Erythroblast (primary cell): ENCODE measurements around the gene LIN7A.

ENCODE experiments used
- GATA1 ChIP-seq: IDR thresholded peaks from 2 replicates; pipeline ENCODE4 v1.6.1; 2011; ENCODE audit warnings: low read depth, mild to moderate bottlenecking, control low read depth, low read length, moderate library complexity
- POLR2A ChIP-seq: IDR thresholded peaks from 2 replicates; pipeline ENCODE4 v1.6.1; 2011; ENCODE audit warnings: mild to moderate bottlenecking, low read length

DNA sequence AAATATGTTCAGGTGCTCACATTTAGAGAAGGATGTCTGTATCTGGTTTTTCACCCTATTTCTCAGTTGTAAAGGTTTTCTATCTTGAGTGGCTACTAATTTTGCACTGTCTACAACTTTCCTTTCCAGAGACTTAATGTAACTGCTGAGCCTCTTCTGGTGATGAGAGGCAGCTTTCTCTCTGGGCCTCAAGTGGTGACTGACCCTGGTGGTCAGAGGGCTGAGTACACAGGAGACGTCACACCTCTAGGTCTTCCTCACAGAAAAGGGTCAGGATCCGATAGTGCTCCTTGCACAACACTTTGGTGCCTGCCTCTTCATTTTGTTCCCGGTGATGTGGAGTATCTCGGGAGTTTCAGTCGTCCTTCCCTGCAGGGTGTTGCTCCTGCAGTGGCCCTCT is 76.8 kb downstream of the LIN7A start:
- TF ChIP-seq POLR2A (no peak), GATA1 (no peak)
